Measurements from ENCODE around the gene ACTL7B.

ACTL7B gene

GRCh38 chr9:108867829-108868228 is 12.0 kb upstream of the ACTL7B start:
- TF ChIP-seq, protein P1, sequence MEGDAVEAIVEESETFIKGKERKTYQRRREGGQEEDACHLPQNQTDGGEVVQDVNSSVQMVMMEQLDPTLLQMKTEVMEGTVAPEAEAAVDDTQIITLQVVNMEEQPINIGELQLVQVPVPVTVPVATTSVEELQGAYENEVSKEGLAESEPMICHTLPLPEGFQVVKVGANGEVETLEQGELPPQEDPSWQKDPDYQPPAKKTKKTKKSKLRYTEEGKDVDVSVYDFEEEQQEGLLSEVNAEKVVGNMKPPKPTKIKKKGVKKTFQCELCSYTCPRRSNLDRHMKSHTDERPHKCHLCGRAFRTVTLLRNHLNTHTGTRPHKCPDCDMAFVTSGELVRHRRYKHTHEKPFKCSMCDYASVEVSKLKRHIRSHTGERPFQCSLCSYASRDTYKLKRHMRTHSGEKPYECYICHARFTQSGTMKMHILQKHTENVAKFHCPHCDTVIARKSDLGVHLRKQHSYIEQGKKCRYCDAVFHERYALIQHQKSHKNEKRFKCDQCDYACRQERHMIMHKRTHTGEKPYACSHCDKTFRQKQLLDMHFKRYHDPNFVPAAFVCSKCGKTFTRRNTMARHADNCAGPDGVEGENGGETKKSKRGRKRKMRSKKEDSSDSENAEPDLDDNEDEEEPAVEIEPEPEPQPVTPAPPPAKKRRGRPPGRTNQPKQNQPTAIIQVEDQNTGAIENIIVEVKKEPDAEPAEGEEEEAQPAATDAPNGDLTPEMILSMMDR (IDR thresholded peaks at IDR 0.05; ENCODE audit: insufficient read depth, low read depth, low read length, missing control alignments): no peak
- no peak for DNase-seq (ENCODE audit: low read depth)
- H3K4me3 ChIP-seq (ENCODE audit: low read length): no peak overlapping the region

- TF ChIP-seq, protein P1 (IDR thresholded peaks at IDR 0.05; ENCODE audit: insufficient read depth, low read depth, low read length, missing control alignments): no peak
- no peak for DNase-seq (ENCODE audit: low read depth)
- H3K4me3 ChIP-seq (ENCODE audit: low read length): no peak overlapping the region
Measured at GRCh38 chr9:108867116-108867515, 11.3 kb upstream of the ACTL7B start.

DNA sequence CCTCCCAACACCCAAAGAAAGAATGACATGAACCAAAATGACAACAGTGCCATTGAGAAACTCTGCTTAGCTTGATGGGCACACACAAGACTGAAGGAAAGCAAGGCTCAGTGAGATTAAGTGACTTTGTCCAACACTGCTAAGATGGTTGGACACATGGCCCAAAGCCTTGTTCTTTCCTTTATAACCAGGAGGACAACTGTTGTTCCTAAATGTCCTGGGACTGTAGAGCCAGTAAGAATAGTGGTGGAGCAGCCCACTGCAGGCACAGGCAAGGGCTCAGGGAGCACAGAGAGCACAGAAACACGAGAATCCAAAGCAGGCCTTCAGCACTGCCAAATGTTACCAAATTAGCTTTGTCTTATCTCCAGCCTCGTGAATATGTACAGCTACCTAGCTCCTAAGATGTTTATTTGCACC is 10.2 kb upstream of the ACTL7B start:
- TF ChIP-seq, protein P1 (IDR thresholded peaks at IDR 0.05; ENCODE audit: insufficient read depth, low read depth, low read length, missing control alignments): no peak
- no peak for DNase-seq (ENCODE audit: low read depth)
- no peak overlapping the region for H3K4me3 ChIP-seq (ENCODE audit: low read length)

GRCh38 chr9:108865037-108865436 is 9.3 kb upstream of the ACTL7B start:
- H3K4me3 ChIP-seq (ENCODE audit: low read length): no peak overlapping the region
- TF ChIP-seq, protein P1 (IDR thresholded peaks at IDR 0.05; ENCODE audit: insufficient read depth, low read depth, low read length, missing control alignments): no peak
- DNase-seq (ENCODE audit: low read depth): no peak

GRCh38 chr9:108864446-108864845 is 8.7 kb upstream of the ACTL7B start:
- no peak for DNase-seq (ENCODE audit: low read depth)
- TF ChIP-seq, protein P1 (IDR thresholded peaks at IDR 0.05; ENCODE audit: insufficient read depth, low read depth, low read length, missing control alignments): no peak
- no peak overlapping the region for H3K4me3 ChIP-seq (ENCODE audit: low read length)

DNA sequence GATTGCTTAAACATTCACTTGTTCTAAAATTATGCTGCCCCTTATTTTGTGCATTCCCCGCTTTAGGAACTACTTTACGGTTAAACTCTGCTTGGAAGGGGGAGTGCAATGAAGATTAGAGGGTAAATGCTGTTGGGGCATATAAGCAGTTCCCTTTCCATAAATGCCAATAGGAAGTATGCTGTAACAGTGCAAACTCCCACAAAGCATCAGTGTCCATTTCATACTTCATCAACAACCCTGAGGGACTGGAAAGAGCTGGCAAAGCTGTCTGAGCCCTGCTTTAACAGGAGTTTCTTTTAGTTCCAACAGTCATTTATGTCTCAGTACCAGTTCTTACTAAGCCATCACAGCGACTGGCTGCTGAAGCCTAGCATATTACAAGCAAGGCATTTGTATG is 8.1 kb upstream of the ACTL7B start:
- TF ChIP-seq, protein P1 (IDR thresholded peaks at IDR 0.05; ENCODE audit: insufficient read depth, low read depth, low read length, missing control alignments): no peak
- DNase-seq (ENCODE audit: low read depth): no peak
- H3K4me3 ChIP-seq (ENCODE audit: low read length): no peak overlapping the region

DNA sequence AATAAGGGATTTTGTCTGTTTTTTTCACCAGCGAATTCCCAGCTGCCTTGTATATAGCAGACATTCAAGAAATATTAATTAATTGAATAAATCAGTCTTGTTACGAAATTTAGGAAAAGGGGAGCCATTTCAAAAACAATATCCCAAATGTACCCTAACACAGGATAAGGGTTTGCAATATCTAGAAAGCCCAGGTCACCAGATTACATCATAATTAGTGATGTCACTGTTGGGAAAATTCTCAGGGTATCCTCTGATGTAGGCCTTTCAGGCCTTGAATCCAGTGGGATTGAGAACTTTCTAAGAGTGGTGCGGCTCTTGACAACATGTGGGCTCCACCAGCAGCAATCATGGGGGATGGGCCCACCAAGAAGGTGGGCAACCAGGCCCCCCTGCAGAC is 6.2 kb upstream of the ACTL7B start, which contains the start of gene ACTL7A:
TSS of gene ACTL7A (plus strand) at position 270 of the 400 bp plus-strand sequence. CDS start at position 327, 57 bp downstream.
- no peak within 1 kb of the TSS for H3K4me3 ChIP-seq (ENCODE audit: low read length)
- DNase-seq (ENCODE audit: low read depth): no peak
- TF ChIP-seq, protein P1 (IDR thresholded peaks at IDR 0.05; ENCODE audit: insufficient read depth, low read depth, low read length, missing control alignments): no peak
